MM.1S (cell line): ENCODE measurements around the gene BHMT2.

Experiments used
- DNase-seq: peaks from one replicate; pipeline ENCODE4 v3.0.0-alpha.2; 2015
- H2AFZ ChIP-seq: fragments of 300-600 bp; sonication (generic); 2 replicates; pipeline ENCODE4 v1.6.0; 2016; ENCODE audit warnings: antibody characterized with exemption, low read length
- H3F3A ChIP-seq: fragments of 300-600 bp; sonication (generic); 2 replicates; pipeline ENCODE4 v1.6.1; 2016; ENCODE audit warnings: mild to moderate bottlenecking, antibody characterized with exemption, low read length, moderate library complexity, mixed read lengths; ENCODE audit not compliant: insufficient read depth
- H3K27ac ChIP-seq: fragments of 300-600 bp; sonication (generic); 2 replicates; pipeline ENCODE4 v1.5.1; 2016; ENCODE audit warnings: mild to moderate bottlenecking, low read length
- H3K27me3 ChIP-seq: fragments of 300-600 bp; sonication (generic); replicated peaks from 2 replicates; pipeline ENCODE4 v1.6.0; 2016; ENCODE audit warnings: low read length; ENCODE audit not compliant: insufficient read depth
- H3K36me3 ChIP-seq: fragments of 300-600 bp; sonication (generic); replicated peaks from 2 replicates; pipeline ENCODE4 v1.6.1; 2016; ENCODE audit warnings: mild to moderate bottlenecking, low read length, mixed read lengths; ENCODE audit not compliant: insufficient read depth
- H3K4me1 ChIP-seq: fragments of 300-600 bp; sonication (generic); 2 replicates; pipeline ENCODE4 v1.6.1; 2016; ENCODE audit warnings: low read length, mixed read lengths
- H3K4me2 ChIP-seq: fragments of 300-600 bp; sonication (generic); 2 replicates; pipeline ENCODE4 v1.6.0; 2016; ENCODE audit warnings: low read depth, low read length
- H3K4me3 ChIP-seq: fragments of 300-600 bp; sonication (generic); 2 replicates; pipeline ENCODE4 v1.5.1; 2016; ENCODE audit warnings: low read length, mixed read lengths
- H3K79me2 ChIP-seq: fragments of 300-600 bp; sonication (generic); 2 replicates; pipeline ENCODE4 v1.6.1; 2016; ENCODE audit warnings: mixed run types, low read length, mixed read lengths
- H3K9ac ChIP-seq: fragments of 300-600 bp; sonication (generic); 2 replicates; pipeline ENCODE4 v1.6.1; 2016; ENCODE audit warnings: low read length, mixed read lengths
- H3K9me2 ChIP-seq: fragments of 300-600 bp; sonication (generic); replicated peaks from 2 replicates; pipeline ENCODE4 v1.6.1; 2016; ENCODE audit warnings: mild to moderate bottlenecking, low read length, mixed read lengths; ENCODE audit not compliant: insufficient read depth
- H3K9me3 ChIP-seq: fragments of 300-600 bp; sonication (generic); replicated peaks from 2 replicates; pipeline ENCODE4 v1.6.1; 2016; ENCODE audit warnings: mild to moderate bottlenecking, low read length, mixed read lengths; ENCODE audit not compliant: insufficient read depth
- H4K20me1 ChIP-seq: fragments of 300-600 bp; sonication (generic); 2 replicates; pipeline ENCODE4 v1.6.1; 2016; ENCODE audit warnings: mild to moderate bottlenecking, low read length, moderate library complexity, mixed read lengths; ENCODE audit not compliant: insufficient read depth
- EZH2 ChIP-seq: fragments of 300-600 bp; sonication (generic); optimal IDR thresholded peaks from 2 replicates; pipeline ENCODE3; 2017; ENCODE audit warnings: low read depth, mild to moderate bottlenecking, antibody characterized with exemption, low read length, mixed read lengths
- EZH2phosphoT487 ChIP-seq: fragments of 300-600 bp; sonication (generic); IDR thresholded peaks from 2 replicates; pipeline ENCODE4 v1.6.1; 2018; ENCODE audit warnings: antibody characterized with exemption, low read length
- TF ChIP-seq, protein P1 (sequence below): fragments of 300-600 bp; sonication (generic); IDR thresholded peaks from 2 replicates; pipeline ENCODE4 v1.5.1; 2016; ENCODE audit warnings: antibody characterized with exemption, low read length, mixed read lengths

Gene BHMT2

DNA sequence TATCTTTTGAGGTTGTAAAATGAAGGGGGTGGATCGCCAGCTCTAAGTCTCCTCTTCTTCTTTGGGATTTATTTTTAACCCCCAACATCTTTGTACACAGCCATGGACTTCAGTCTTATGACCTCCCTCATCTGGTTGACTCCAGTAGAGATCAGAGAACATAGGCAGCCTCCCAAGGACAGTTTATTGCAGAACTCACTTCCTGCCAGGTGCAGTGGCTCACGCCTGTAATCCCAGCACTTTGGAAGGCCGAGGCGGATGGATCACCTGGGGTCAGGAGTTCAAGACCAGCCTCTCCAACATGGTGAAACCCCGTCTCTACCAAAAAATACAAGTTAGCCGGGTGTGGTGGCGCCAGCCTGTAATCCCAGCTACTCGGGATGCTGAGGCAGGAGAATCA, 39.2 kb downstream of the BHMT2 start:
- Histone ChIP-seq H2AFZ (no peak overlapping the region), H4K20me1 (no peaks in the 10 kb centered on the region), H3K4me2 (no peak overlapping the region), H3K9me2 (no peaks in the 10 kb centered on the region), H3K9me3 (no peaks in the 10 kb centered on the region), H3K79me2 (no peaks in the 10 kb centered on the region), H3F3A (no peaks in the 10 kb centered on the region), H3K4me1 (no peaks in the 10 kb centered on the region), H3K9ac (no peak overlapping the region), H3K27ac (no peak overlapping the region), H3K27me3 (no peaks in the 10 kb centered on the region), H3K4me3 (no peak overlapping the region), H3K36me3 (no peaks in the 10 kb centered on the region)
- TF ChIP-seq EZH2 (no peak), EZH2phosphoT487 (no peak)
- TF ChIP-seq, protein P1, sequence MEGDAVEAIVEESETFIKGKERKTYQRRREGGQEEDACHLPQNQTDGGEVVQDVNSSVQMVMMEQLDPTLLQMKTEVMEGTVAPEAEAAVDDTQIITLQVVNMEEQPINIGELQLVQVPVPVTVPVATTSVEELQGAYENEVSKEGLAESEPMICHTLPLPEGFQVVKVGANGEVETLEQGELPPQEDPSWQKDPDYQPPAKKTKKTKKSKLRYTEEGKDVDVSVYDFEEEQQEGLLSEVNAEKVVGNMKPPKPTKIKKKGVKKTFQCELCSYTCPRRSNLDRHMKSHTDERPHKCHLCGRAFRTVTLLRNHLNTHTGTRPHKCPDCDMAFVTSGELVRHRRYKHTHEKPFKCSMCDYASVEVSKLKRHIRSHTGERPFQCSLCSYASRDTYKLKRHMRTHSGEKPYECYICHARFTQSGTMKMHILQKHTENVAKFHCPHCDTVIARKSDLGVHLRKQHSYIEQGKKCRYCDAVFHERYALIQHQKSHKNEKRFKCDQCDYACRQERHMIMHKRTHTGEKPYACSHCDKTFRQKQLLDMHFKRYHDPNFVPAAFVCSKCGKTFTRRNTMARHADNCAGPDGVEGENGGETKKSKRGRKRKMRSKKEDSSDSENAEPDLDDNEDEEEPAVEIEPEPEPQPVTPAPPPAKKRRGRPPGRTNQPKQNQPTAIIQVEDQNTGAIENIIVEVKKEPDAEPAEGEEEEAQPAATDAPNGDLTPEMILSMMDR = no peak
- DNase-seq = no peak

DNA sequence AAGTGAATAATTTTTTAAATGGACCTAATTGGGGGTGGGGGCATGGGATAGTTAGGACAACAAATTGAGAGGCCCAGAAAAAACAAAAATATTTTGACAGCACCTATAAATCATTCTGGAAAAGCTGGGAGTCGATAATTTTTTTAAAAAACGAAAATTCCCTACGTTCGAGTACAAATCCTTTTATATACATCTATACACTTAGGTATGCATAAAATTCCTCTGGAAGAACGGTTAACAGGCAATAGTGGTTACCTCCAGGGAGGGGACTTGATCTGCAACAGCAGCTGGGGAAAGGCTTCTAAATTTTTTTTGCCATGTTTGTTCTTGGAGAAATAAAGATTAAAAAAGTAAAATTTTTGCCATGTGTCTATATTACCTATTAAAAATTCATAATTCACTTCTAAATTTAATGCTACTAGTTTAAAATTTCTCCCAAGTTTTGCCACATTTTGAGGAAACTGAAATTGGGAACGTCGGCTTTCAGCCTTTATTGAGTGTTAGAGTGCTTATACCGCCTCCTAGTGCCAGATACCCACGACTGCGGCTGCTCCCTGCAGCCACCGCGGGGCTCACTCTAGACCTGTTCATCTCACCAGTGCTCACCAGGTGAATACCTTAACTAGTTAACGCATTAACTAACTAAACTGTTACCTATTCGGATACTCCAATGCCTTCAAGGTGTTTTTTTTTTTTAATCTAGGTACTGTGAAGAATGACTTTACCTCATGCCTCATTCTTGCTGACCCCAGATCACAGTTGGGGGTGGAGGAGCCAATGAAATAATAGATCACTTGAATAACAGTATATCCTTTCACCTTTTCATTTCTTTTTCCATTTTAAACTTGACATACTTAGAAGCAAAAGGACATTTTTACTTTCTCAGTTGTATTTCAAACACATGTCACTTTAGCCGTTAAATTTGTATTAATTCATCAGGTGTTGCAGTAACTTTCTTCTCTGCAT, 40.2 kb downstream of the BHMT2 start:
- Histone ChIP-seq H3K27me3 (no peaks in the 10 kb centered on the region), H3K27ac (no peak overlapping the region), H3K9me3 (no peaks in the 10 kb centered on the region), H3K36me3 (no peaks in the 10 kb centered on the region), H3K4me2 (no peak overlapping the region), H3K79me2 (no peaks in the 10 kb centered on the region), H3K9me2 (no peaks in the 10 kb centered on the region), H3K9ac (no peak overlapping the region), H3F3A (no peaks in the 10 kb centered on the region), H3K4me3 (no peak overlapping the region), H2AFZ (no peak overlapping the region), H4K20me1 (no peaks in the 10 kb centered on the region), H3K4me1 (no peaks in the 10 kb centered on the region)
- TF ChIP-seq EZH2phosphoT487 (no peak), EZH2 (no peak)
- TF ChIP-seq, protein P1 = peak; percentile 74
- DNase-seq = peak; percentile 36

DNA sequence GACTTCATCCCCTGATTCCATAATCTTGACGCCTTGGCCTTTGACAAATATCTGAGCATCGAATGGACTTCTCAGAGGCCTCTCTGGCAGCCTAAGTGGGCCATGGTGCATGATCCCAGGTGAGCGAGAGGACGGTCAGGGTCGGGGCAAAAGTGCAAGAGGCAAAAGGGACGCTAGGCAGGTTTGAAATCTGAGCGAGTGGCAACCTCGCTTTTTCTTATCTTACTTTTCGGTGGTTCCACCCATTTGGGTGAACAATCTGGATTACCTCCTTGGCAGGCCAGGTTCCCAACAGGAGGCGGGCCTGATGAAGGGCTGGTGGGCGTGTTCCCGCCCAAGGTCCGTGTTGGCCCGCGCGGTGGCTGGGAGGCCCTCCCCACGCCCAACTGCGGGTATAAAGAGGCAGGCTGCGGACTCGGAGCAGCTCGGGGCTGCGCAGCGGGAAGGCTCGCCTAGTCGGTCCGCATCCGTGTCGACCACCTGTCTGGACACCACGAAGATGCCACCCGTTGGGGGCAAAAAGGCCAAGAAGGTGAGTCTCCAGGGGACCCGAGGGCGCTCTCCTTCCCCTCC, 41.9 kb downstream of the BHMT2 start, which contains the start of gene BHMT:
BHMT (plus strand) TSS at position 423 of the 573 bp plus-strand sequence; CDS start at position 500, 77 bp downstream.
- Histone ChIP-seq H4K20me1 (no peaks in the 10 kb centered on the region), H3K27me3 (no peaks in the 10 kb centered on the region), H3K79me2 (no peaks in the 10 kb centered on the region), H3F3A (no peaks in the 10 kb centered on the region), H3K4me2 (no peak within 1 kb of the TSS), H3K9me3 (no peaks in the 10 kb centered on the region), H3K27ac (no peak within 1 kb of the TSS), H3K9me2 (no peaks in the 10 kb centered on the region), H3K4me1 (no peaks in the 10 kb centered on the region), H3K4me3 (no peak within 1 kb of the TSS), H3K9ac (no peak within 1 kb of the TSS), H2AFZ (no peak within 1 kb of the TSS), H3K36me3 (no peaks in the 10 kb centered on the region)
- TF ChIP-seq, protein P1 = no peak
- TF ChIP-seq EZH2 (no peak), EZH2phosphoT487 (no peak)
- no peak for DNase-seq
